Mammary epithelial cell (primary cell): ENCODE results near the gene HAS3.

Source experiments
- EZH2 ChIP-seq: IDR thresholded peaks from 2 replicates; pipeline ENCODE4 v1.6.1; 2012; ENCODE audit warnings: low read length, inconsistent platforms, borderline replicate concordance
- TF ChIP-seq, protein P1 (sequence below), 2 donors: IDR thresholded peaks in 1 of 2; conservative IDR thresholded peaks in 1 of 2; 2 replicates each; pipeline ENCODE4 v1.5.1; 2011 to 2012; ENCODE audit warnings: inconsistent platforms in 2 of 2, low read length in 2 of 2, mild to moderate bottlenecking in 2 of 2, control low read depth in 1 of 2, low read depth in 1 of 2; ENCODE audit not compliant: insufficient read depth in 1 of 2; ENCODE audit errors: extremely low read depth in 1 of 2

DNA sequence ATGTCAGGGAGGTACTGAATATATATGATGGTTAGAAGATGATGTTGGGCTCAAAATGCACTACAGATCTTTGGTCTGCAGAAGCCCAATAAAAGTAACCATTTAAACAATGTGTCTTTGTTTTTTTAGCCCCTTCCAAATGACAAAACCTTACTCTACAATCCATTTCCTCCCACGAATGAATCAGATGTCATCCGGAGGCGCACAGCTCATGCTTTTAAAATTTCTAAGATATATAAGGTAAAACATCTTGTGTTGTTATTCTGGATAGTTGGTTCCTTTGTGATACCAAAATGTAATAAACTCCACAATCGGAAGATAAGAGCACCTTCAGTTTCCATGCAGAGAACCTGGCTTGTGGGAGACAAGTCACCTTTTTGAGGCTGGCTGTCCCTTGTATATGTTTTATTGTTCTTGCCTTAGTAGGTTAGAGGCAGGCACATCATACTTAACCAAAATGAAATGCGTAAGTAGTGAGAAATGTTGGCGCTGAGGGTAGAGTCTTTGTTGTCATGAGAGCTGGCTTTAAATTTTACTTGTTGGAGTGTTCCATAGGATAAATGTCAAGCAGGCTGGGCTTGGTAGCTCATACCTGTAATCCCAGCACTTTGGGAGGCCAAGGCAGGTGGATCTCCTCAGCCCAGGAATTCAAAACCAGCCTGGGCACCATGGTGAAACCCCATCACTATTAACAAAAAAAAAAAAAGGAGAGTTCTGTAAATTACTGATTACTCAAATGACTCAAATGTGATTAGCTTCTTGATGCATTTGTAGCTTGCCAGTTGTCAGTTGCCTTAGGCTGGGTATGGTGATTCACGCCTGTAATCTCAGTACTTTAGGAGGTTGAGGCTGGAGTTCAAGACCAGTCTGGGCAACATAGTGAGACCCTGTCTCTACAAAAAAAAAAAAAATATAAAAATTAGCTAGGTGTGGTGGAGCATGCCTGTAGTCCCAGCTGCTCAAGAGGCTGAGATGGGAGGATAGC lies 61.8 kb downstream of the HAS3 start:
- TF ChIP-seq, protein P1, sequence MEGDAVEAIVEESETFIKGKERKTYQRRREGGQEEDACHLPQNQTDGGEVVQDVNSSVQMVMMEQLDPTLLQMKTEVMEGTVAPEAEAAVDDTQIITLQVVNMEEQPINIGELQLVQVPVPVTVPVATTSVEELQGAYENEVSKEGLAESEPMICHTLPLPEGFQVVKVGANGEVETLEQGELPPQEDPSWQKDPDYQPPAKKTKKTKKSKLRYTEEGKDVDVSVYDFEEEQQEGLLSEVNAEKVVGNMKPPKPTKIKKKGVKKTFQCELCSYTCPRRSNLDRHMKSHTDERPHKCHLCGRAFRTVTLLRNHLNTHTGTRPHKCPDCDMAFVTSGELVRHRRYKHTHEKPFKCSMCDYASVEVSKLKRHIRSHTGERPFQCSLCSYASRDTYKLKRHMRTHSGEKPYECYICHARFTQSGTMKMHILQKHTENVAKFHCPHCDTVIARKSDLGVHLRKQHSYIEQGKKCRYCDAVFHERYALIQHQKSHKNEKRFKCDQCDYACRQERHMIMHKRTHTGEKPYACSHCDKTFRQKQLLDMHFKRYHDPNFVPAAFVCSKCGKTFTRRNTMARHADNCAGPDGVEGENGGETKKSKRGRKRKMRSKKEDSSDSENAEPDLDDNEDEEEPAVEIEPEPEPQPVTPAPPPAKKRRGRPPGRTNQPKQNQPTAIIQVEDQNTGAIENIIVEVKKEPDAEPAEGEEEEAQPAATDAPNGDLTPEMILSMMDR (conservative IDR thresholded peaks at IDR 0.05 in 1 of 2, IDR thresholded peaks at IDR 0.05 in 1 of 2; ENCODE audit: extremely low read depth in 1 of 2, insufficient read depth in 1 of 2, low read depth in 1 of 2, low read length in 2 of 2): no peak
- no peak for TF ChIP-seq EZH2
